ENCODE results near the gene FMC1.

Gene FMC1

DNA sequence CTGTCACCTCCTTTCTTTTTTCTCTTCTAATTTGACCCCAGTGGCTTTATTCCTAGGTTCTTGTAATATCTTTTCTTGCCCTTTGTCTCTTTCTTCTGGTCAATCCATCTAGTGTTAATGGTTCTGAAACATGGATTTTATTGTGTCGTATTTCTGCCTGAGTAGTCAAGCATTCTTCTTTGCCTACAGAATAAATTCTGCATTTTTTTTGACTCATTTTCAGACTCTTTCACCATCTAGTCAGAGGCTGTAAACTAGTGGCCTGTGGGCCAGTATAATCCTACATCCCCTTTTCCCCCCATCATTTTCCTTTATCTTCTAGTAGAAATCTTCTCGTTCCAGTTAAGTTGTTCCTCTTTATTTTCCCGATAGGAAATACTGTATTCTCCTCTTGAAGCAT lies 48.0 kb downstream of the FMC1 start:
- no peak for DNase-seq

DNA sequence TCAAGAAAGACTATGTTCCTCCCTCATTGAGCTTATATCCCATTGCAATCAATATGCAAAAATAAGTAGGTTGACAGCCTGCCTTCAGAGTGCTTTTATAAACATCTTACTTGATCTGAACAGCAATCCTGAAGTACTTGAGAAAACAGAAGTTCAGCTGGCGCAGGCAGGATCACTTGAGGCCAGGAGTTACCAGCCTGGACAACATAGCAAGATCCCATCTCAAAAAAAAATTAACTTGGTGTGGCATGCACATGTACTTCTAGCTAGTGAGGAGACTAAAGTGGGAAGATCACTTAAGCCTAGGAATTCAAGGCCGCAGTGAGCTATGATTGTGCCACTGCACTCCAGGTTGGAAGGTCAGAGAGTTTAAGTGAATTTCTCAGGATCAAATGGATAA lies 48.6 kb downstream of the FMC1 start:
- no peak for DNase-seq

DNA sequence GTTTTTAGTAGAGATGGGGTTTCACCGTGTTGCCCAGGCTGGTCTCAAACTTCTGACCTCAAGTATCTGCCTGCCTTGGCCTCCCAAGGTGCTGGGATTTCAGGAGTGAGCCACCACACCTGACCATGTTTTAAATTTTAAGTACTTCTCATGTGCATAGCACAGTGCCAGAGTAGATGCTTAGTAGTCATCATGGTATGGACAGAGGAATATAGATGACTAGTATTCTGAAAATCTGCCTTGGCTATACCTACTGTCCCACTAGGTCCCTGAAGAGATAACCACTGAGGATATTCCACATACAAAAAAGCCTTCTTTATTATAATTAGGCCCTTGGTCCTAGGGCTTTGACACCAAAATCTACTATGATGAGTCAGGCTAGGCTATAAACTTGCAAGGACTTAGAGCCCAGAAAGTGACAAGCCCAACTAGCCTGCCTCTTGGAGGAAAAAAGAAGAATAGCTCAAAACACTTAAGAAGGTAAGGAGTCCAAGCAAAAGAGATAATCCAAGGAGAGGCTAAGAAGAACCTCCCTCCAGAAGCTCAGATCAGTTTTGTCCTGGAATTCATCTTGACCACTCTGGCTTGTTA lies 52.6 kb downstream of the FMC1 start:
- no peak for DNase-seq

DNA sequence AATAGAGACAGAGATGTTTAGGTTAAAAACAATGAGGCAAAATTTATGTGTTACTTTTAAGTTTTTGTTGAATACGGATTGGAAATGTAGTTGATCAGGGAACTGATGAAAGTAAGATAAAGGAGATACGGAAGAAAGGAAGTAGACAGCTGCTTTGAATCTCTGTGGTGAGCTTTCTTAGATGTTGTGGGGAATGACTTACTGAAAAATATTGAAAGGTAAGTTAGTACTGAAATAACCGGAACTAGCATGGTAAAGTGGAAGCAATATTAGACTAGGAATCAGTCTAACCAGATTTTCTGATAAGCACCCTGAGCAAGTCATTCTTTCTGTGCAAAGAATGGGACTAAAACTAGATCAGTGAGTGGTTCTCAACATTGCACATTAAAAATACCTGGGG lies 53.4 kb downstream of the FMC1 start:
- DNase-seq, result no peak

Measured in NCI-H748 treated with DMSO at 0.1 percent for 48 hours (cell line).